Skeletal muscle tissue (tissue), 4 donors: ENCODE measurements around the gene CCP110. TPM values are rescaled to one million over a fixed set of nuclear protein-coding genes. Genes with fewer than 3 reads are reported as not detected.
A peak's percentile ranks its signal among the peaks of the same experiment; 100 is the strongest.

Source experiments
- H3K27ac ChIP-seq: one replicate; pipeline ENCODE4 v1.7.0; 2013; ENCODE audit warnings: mild to moderate bottlenecking, low read depth, low read length, inconsistent platforms
- H3K27me3 ChIP-seq, 3 donors: one replicate each; pipeline ENCODE4 v1.7.0; 2013; ENCODE audit warnings: low read length in 3 of 3; ENCODE audit not compliant: control insufficient read depth in 3 of 3, insufficient read depth in 3 of 3
- H3K36me3 ChIP-seq, 3 donors: one replicate each; pipeline ENCODE4 v1.7.0; 2013; ENCODE audit warnings: low read length in 3 of 3; ENCODE audit not compliant: control insufficient read depth in 3 of 3, insufficient read depth in 3 of 3
- H3K4me1 ChIP-seq, 3 donors: one replicate each; pipeline ENCODE4 v1.7.0; 2013; ENCODE audit warnings: low read length in 3 of 3, mild to moderate bottlenecking in 3 of 3; ENCODE audit not compliant: control insufficient read depth in 3 of 3, insufficient read depth in 3 of 3
- H3K4me3 ChIP-seq, 3 donors: one replicate each; pipeline ENCODE4 v1.7.0; 2013; ENCODE audit warnings: low read length in 3 of 3
- H3K9ac ChIP-seq, 3 donors: one replicate each; pipeline ENCODE4 v1.7.0; 2013; ENCODE audit warnings: low read length in 3 of 3, mild to moderate bottlenecking in 3 of 3, moderate library complexity in 2 of 3, low read depth in 1 of 3
- H3K9me3 ChIP-seq, 3 donors: one replicate each; pipeline ENCODE4 v1.7.0; 2013; ENCODE audit warnings: low read length in 3 of 3; ENCODE audit not compliant: control insufficient read depth in 3 of 3
- total RNA-seq: library from RNA; depleted of rRNA; stranded (reverse); fragments of >200 nt; gene quantifications from one replicate; pipeline ENCODE4 v1.2.3, GENCODE V29; 2014
- donor health status: Osteomylitis.

The CCP110 gene
- total RNA-seq, 1 donor from 2014 or later, result 11.5 TPM

- H3K9ac ChIP-seq, result no peak overlapping the region
- H3K36me3 ChIP-seq, result peaks cover 13 to 48% (median 34%) of the 10 kb centered on the region in 3 donors
- H3K27ac ChIP-seq, result no peak overlapping the region
- H3K4me3 ChIP-seq, result no peak overlapping the region
- no peaks in the 10 kb centered on the region for H3K27me3 ChIP-seq
- no peaks in the 10 kb centered on the region for H3K4me1 ChIP-seq
- H3K9me3 ChIP-seq, result no peaks in the 10 kb centered on the region
Measured at GRCh38 chr16:19507867-19508266, 15.9 kb upstream of the CCP110 start.

GRCh38 chr16:19512297-19512696 lies 11.4 kb upstream of the CCP110 start:
- H3K9ac ChIP-seq, result no peak overlapping the region
- no peaks in the 10 kb centered on the region for H3K9me3 ChIP-seq
- no peak overlapping the region for H3K27ac ChIP-seq
- H3K36me3 ChIP-seq, result peaks cover 2 to 36% (median 20%) of the 10 kb centered on the region in 3 donors
- H3K4me3 ChIP-seq, result no peak overlapping the region
- H3K4me1 ChIP-seq, result no peaks in the 10 kb centered on the region
- H3K27me3 ChIP-seq, result no peaks in the 10 kb centered on the region

DNA sequence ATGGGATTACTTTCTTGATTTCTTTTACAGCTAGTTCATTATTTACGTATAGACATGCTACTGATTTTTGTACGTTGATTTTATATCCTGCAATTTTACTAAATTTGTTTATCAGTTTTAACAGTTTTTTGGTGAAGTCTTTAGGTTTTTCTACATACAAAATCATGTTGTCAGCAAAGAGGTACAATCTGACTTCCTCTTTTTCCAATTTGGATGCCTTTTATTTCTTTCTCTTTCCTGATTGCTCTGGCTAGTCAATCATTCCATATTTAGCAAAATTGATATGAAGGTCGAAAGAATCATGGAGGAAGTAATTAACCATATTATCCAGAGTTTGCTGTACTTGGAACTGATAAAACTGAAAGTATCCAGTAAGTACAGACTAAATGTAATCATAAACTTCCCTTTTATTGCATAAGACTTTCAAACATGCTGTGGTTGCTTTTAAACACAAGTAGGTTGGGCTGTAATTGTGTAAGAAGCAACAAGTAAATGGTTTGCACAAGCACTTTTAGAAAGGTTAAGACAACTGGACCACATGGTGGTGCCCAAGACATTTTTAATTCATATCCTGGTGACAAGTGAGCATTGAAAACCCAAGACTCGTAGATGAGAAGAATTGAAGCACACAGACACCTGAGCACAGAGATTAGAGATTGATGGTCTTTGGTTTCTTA lies 10.2 kb upstream of the CCP110 start:
- H3K9ac ChIP-seq, result no peak overlapping the region
- no peak overlapping the region for H3K27ac ChIP-seq
- peaks cover 2 to 25% (median 14%) of the 10 kb centered on the region in 3 donors for H3K36me3 ChIP-seq
- no peaks in the 10 kb centered on the region for H3K9me3 ChIP-seq
- no peaks in the 10 kb centered on the region for H3K4me1 ChIP-seq
- H3K4me3 ChIP-seq, result no peak overlapping the region
- H3K27me3 ChIP-seq, result no peaks in the 10 kb centered on the region

DNA sequence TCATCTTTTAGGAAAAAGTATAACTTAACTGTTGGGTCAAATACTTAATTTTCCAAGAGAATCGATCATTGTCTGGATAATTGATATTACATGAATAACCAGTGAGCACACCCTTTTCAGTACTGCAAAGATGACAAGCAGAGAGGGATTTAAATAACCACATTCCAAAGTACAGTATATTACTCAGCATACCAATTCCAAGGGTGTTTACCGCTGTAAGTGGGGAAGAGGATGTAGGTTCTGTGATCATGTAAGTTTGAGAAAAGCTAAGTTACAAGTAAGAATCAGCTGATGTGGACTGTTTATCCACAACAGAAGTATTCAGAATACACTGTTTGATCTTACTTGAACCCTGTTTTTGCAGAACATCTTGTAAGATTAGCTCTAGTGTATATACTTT lies 8.0 kb upstream of the CCP110 start:
- Histone ChIP-seq H3K36me3 (peaks cover 2 to 22% (median 12%) of the 10 kb centered on the region in 3 donors), H3K27ac (no peak overlapping the region), H3K4me1 (peaks cover 2 to 6% (median 5%) of the 10 kb centered on the region in 3 donors), H3K4me3 (no peak overlapping the region), H3K9ac (no peak overlapping the region), H3K27me3 (no peaks in the 10 kb centered on the region), H3K9me3 (no peaks in the 10 kb centered on the region)

GRCh38 chr16:19517424-19518089 lies 6.2 kb upstream of the CCP110 start:
- no peak overlapping the region for H3K27ac ChIP-seq
- no peaks in the 10 kb centered on the region for H3K9me3 ChIP-seq
- H3K4me3 ChIP-seq, result no peak overlapping the region
- H3K27me3 ChIP-seq, result no peaks in the 10 kb centered on the region
- H3K36me3 ChIP-seq, result peaks cover 2 to 20% (median 12%) of the 10 kb centered on the region in 3 donors
- H3K9ac ChIP-seq, result no peak overlapping the region
- H3K4me1 ChIP-seq, result peaks cover 11 to 21% (median 17%) of the 10 kb centered on the region in 3 donors

DNA sequence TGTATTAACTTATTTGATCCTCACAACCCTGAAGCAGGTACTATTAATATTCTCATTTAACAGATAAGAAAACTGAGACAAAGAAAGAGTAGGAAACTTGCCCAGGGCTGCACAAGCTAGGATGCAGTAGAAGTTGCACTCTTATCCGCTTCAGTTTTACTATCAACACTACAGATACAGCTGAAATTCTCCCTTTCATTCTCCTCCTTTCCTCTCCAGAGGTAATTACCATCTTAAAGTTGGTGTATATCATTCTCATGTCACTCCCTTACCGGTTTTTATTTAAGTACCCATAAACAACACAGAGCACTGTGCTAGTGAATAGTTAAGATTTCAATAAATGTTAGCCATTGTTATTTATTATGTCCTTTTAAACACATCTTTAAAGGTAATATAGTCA lies 5.4 kb upstream of the CCP110 start:
- Histone ChIP-seq H3K27me3 (no peaks in the 10 kb centered on the region), H3K9me3 (no peaks in the 10 kb centered on the region), H3K27ac (no peak overlapping the region), H3K4me1 (peaks cover 12 to 24% (median 17%) of the 10 kb centered on the region in 3 donors), H3K9ac (no peak overlapping the region), H3K4me3 (no peak overlapping the region), H3K36me3 (peaks cover 2 to 20% (median 12%) of the 10 kb centered on the region in 3 donors)

GRCh38 chr16:19520861-19521331 lies 2.8 kb upstream of the CCP110 start:
- H3K27ac ChIP-seq, result peak overlapping the region; percentile 86
- peaks cover 22 to 36% (median 29%) of the 10 kb centered on the region in 3 donors for H3K4me1 ChIP-seq
- no peaks in the 10 kb centered on the region for H3K9me3 ChIP-seq
- peak overlapping the region; percentile 85 to 91 (median 85) for H3K9ac ChIP-seq
- H3K36me3 ChIP-seq, result peaks cover 0 to 9% (median 8%) of the 10 kb centered on the region in 3 donors
- H3K27me3 ChIP-seq, result no peaks in the 10 kb centered on the region
- H3K4me3 ChIP-seq, result peak overlapping the region; percentile 79 to 92 (median 87)

- peak within 1 kb of the TSS; percentile 86 for H3K27ac ChIP-seq
- peaks cover 22 to 36% (median 29%) of the 10 kb centered on the region in 3 donors for H3K4me1 ChIP-seq
- peak within 1 kb of the TSS; percentile 79 to 92 (median 87) for H3K4me3 ChIP-seq
- peak within 1 kb of the TSS; percentile 85 to 91 (median 85) for H3K9ac ChIP-seq
- H3K9me3 ChIP-seq, result no peaks in the 10 kb centered on the region
- H3K36me3 ChIP-seq, result peaks cover 0 to 4% (median 1%) of the 10 kb centered on the region in 3 donors
- H3K27me3 ChIP-seq, result no peaks in the 10 kb centered on the region
Measured at GRCh38 chr16:19521471-19522396, 2.0 kb upstream of the CCP110 start, which contains the start of gene GDE1. TSS of gene GDE1 (minus strand) at chr16:19522098. CDS start at chr16:19521964, 134 bp downstream.

GRCh38 chr16:19522397-19522732 lies 1.4 kb upstream of the CCP110 start:
- no peak overlapping the region for H3K9ac ChIP-seq
- peak overlapping the region; percentile 79 to 92 (median 87) for H3K4me3 ChIP-seq
- peaks cover 22 to 36% (median 29%) of the 10 kb centered on the region in 3 donors for H3K4me1 ChIP-seq
- H3K9me3 ChIP-seq, result no peaks in the 10 kb centered on the region
- H3K27me3 ChIP-seq, result no peaks in the 10 kb centered on the region
- H3K27ac ChIP-seq, result peak overlapping the region; percentile 86
- H3K36me3 ChIP-seq, result no peaks in the 10 kb centered on the region
